NAMALWA (cell line): ENCODE data around the gene GRID1.

ENCODE experiments used
- DNase-seq: peaks from one replicate; pipeline ENCODE4 v3.0.0-alpha.2; 2015; ENCODE audit warnings: low spot score

GRID1 gene

DNA sequence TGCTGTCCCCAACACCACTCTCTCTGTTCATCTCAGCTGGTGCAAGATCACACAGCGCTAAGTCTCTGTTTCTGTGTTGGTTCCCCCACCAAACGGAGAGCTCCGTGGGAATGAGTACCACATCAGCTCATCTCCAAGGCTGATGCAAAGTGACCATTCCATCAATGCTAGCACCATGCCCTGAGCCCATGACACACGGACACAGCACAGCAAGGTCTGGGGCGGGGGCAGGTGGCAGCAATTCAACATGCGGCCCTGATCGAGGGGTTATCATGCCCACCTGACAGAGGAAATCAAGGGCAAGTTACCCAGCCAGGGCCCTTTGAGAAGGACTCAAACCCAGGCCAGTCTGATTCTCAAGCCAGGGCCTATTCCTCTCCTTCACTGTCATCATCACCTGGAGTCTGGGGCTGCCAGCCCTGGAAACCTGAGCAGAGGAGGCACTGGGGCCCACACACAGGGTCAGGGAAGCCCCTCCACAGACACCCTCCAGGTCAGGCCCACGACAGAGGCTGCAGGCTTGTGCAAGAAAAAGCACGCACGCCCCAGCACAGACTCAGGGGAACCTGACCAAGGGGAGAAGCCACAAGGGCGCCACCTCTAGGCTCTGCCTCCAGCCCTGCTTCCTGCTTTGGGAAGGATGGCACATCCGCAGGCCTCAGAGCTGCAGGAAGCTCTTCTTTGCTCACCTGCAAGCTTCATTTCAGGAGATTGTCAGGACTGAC, 74.8 kb downstream of the GRID1 start:
- no peak for DNase-seq

DNA sequence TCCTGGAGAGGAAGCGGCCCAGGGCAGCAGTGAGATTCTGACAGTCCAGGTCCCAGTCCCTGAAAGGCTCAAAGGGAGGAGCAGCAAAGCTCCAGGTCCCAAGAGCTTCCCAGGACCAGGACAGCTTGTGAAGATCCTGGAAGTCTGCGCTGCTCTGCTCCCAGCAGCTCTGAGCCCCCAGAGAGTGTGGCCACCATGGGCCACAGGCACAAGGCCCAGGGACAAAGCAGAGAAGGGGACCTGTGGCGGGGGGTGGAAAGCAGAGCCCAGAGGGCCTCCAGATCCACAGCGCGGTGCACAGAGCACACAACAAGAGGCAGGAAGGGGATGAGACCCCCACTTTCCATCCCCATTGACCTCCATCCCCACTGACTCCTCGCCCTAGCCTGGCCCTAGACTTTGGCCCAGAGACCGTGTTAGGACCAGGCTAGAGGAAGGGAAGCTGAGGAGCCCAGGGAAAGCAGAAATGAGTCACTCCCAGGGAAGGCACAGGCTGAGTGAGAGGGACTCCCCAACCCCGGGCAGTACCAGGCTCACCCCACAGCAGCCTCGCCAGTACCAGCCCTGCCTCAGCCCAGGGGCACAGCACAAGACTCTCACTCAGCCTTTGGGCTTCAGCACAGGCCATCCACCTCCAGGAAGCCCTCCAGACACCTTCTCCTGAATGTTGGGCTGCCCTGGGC, 75.5 kb downstream of the GRID1 start:
- no peak for DNase-seq

DNA sequence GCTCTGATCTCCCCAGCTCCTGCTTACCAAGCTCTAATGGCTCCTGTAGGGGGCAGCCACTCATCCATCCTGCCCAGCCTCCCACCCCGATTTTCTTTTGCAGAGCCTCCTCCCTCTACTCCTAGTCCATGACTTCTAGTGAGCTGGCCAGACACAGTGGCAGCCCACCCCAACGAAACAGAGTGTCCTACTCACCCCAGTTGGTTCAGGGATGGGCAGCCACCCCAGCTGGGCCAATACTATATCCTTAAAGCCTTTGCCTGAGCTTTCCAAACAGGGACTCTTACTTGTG, 77.1 kb downstream of the GRID1 start:
- no peak for DNase-seq

DNA sequence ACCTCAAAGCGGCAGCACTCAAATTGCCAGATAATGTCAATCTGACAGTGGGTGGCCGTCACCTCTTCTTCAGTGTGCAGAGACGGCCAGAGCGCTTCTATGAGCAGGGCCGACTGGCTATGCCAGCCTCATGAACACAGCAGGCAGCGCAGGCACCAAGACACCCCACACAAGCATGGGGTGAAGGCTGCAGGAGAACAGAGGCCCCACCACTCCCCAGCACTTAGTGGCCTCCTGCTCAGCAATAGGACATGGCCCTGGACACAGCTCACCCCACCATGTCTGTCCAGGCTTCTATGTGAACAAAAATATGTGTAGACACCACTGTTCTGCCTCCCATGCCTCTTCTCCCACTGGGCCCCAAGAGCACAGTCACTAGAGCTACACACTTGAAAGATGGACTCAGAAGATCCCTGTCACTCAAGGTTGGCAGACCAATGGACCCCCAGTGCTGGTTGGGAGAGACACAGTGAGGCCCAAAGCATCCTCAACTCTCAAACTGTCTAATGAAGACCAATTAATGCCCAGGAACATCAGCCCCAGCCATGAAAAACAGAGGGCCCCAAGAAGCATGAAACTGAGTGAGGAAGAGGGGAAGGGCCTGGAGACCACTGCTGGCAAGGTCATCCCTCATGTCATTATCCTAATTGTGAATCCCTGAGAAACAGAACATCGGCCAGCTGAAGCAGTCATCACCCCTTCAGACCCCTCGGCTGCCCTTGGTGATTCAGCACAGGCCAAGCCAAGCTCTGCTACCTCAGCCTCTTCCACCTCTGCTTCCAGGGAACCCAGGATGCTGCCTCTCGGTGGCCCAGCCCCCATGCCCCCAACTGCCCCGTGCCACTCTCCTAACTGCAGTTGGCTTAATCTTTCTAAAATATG, 77.7 kb downstream of the GRID1 start:
- DNase-seq: no peak

DNA sequence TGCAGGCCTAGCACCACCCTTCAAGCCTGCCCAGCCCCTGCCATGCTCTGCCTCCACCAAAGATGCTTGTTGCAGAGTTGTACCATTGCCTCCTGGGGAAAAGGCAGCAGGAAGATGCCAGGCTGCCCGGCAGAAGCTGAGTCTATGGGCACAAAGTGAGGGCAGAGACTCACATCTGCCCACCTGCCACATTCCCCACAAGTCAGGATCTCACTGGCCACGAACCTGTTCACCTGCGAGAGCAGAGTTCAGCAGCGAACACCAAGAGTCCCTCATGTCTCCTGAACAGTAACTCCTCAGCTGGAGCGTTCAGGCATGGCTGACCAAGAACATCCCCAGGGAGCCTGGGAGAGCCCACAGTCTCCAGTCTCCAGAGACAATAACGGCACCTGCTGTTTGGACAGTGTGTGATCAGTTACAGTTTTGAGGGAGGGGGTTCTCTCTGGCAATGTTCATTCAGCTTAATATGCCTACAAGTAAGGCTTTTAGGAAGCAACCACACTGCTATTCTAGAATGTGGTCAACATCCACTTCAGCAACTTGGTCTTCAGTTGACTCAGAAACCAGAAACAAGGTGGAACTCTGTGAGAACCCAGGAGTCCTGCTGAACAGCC, 78.5 kb downstream of the GRID1 start:
- peak; percentile 19 for DNase-seq

DNA sequence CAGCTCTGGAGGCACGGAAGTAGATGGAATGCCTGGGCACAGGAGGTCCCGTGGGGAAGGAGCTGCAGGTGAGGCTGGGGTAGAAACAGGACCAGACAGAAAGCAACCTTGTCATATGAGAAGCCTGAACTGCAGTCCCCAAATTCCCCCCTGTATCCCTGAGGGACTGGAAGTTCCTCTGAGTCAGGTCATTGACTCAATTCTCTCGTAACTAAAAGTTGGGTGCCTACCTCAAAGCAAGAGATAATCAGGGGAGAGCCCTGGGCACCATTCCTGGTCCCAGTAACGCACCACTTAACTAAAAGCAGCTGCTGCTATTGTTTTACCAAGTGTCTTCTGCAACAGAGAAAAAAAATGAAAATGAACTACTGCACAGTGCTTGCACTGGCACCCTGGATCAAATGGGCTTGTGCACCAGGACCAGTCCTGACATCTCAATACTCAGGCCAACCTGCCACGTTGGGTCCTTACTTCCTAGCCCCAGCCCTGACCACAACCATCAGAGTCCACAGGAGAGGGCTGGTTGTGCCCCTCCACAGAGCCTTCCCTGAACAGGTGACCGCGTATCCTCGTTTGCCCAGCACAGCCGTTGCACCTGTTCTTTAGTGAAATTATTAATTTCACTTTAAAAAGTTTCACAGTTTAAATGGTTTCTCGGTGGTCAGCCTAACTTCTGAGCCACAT, 79.3 kb downstream of the GRID1 start:
- DNase-seq: no peak

DNA sequence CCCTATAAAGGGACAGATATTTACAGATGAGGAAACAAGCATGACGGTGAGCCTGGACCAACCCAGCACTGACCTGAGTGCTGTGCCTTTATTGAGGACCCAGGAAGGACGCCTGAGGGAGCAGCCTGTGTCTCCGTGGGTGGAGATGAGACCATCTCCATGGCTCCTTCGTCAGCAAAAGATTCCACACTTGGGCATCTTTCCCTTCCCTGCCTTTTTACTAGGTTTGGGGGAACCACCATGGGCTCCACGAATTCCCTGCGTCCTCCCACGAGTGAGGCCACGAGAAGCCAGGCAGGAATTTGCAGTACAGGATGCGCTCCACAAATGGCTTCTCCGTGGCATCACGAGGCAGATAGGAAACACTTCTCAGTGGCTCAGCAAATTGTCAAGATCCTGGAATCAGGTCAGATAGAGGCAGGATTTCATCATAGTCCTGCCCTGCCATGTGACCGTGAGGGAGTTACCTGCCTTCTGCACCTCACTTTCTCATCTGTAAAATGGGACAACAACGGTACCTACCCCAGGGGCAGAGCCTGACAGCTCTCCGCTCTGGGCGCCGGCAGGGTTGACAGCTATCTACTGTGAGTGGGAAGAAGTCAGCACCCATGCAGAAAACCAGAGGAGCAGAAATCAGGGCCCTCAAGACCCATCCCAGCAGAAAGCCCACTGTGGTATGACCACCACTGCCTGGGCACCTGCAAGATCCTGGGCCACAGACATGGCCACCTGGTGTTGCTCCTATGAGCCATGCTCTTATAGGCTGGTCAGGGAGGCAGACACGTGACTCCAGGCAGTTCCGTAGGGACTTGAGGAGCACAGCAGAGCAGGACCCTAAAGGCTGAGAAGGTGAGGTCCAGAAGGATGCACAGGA, 80.1 kb downstream of the GRID1 start:
- no peak for DNase-seq

DNA sequence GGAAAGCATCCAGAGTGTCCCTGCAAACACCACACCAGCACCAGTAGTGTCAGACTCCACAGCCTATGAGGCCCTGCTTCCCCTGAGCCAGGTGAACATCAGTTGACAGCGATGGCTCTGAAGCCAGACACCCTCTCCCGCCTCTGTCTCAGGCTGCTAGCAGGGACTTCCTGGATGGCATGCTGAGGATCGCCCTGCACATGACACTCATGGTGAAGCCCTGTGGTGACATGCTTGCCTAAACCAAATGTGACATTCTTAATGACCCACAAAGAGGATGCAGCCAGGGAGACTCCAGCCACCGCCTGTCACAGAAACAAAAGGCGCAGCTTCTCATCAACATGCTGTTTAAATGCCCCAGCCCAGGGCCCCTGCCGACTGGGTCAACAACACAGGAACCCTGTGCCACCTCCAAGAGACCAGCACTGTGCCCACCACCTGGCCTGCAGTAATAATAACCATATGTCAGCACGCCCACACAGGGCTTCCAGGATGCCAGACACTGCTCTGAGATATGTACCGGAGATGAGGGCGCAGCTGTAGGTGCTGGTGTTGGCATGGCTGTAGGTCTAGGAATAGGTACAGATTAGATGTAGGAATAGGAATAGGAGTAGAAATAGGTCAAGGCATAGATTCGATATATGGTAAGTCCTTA, 81.3 kb downstream of the GRID1 start:
- no peak for DNase-seq

DNA sequence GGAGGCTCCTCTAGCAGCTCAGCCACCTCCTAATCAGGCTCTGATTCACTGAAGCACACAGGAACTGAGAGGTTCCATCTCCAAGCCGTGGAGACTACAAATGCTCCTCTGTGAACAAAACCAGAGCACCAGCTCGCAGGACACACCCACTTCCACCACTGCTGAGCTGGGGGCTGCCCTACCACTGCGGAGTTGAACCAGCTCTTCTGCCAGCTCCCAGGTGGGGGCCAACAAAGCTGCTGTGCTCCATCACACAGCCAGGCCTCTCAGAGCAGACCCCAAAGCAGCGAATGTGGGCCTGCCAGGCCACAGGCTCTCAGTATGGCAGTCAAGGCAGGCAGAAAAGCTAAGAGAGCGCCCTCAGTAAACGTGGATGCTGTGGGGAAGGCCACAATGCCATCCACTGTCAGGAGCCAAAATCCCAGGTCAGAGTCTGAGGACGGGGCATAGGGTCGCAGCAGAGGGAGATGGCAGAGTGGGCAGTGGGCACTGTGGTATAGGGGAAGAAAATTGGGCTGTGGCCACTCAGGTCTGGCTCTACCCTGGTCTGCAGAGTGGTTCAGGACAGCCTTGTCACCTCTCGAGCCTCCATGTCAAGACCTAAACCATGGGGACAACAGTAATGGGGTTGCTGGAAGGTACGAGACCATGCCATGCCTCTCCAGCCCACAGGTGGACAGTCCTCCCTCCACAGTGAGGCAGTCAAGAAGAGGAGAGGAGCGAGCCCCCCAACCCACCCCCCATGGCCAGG, 82.1 kb downstream of the GRID1 start:
- DNase-seq: no peak

DNA sequence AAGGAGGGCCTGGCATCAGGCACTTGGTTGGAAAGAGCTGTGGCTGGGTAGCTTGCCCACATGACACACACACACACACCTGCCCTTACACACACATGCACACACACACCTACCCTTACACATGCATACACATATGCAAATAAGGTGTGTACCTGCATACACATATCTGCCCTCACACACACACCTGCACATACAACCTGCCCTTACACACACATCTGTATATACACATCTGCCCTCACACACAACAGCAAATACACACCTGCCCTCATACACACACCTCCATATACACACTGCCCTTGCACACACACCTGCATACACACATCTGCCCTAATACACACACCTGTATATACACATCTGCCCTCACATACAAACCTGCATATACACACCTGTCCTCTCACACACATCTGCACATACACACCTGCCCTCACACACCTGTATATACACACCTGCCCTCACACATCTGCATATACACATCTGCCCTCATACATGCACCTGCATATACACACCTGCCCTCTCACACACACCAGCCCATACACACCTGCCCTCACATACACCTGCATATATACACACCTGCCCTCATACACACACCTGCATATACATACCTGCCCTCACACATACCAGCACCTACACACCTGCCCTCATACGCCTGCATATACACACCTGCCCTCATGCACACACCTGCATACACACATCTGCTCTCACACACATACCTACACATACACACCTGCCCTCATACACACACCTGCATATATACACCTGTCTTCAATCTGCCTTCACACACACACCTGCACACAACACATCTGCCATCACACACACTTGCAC, 82.9 kb downstream of the GRID1 start:
- no peak for DNase-seq

DNA sequence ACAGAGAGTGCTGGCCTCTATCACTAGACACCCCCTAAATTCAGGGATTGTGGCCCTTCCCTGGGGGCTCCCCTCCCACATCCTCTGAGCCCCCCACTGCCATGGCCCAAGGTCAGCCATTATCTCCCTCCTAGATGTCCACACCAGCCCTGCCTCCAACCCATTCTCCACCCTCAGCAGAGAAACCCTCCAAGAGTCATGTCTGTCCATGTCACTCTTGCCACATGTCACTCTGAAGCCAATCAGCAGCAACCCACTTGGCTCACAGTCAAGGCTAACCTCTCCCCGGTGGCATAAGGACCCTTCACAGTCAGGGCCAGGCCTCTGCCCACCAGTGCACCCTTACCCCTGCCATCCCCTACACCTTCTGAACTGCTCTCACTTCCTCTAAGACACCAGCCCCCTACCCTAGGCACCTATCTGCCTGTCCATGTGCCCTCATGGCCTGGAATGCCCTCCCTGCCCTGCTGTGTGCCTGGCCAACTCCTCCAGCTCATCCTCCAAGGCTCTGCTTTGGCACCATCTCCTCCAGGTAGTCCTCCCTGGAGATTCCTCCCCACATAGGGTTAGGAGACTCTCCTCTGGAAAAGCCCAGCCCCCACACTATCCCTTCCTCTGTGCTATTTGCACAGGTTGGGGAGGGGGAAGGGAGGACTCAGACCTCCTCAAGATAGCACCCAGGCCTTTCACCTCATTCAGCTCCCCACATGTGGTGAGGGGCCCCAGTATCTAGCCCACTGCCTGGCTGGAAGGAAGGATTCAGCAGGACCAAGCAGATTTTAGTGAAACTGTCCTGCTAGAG, 83.7 kb downstream of the GRID1 start:
- DNase-seq: no peak

DNA sequence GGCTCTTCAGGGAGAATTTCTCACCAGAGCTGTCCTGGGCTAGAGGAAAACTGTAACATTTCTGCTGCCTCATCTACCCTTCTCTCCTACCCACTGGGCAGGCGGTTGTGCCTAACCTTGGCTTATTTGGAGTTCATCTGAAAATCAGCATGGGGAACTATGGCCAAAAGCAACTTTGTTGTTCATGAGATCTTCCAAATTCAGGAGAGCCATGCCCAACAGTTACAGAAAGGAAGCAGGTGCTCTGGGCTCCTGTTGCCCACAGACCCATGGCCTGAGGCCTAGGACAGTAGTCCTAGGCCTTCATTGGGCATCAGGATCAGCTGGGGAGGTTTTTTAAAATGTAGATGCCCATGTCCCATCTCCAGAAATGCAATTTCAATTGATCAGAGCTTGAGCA, 85.2 kb downstream of the GRID1 start:
- DNase-seq: no peak

DNA sequence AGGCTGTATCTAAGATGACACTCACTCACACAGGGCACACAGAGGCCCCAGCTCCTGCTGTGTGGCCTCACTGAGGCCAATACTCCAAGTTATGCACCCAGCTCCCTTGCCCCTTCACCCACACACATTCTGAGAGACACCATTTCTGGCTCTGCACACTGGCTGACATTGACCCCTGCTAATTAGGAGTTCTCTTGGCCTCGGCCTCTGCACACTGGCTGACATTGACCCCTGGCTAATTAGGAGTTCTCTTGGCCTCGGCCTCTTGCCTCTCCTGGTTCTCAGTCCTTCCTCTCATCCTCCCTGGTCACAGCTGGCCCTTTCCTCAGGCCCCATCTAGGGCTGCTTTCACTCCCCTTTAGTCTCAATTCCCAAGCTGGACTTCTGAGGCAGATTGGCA, 97.3 kb downstream of the GRID1 start:
- no peak for DNase-seq

DNA sequence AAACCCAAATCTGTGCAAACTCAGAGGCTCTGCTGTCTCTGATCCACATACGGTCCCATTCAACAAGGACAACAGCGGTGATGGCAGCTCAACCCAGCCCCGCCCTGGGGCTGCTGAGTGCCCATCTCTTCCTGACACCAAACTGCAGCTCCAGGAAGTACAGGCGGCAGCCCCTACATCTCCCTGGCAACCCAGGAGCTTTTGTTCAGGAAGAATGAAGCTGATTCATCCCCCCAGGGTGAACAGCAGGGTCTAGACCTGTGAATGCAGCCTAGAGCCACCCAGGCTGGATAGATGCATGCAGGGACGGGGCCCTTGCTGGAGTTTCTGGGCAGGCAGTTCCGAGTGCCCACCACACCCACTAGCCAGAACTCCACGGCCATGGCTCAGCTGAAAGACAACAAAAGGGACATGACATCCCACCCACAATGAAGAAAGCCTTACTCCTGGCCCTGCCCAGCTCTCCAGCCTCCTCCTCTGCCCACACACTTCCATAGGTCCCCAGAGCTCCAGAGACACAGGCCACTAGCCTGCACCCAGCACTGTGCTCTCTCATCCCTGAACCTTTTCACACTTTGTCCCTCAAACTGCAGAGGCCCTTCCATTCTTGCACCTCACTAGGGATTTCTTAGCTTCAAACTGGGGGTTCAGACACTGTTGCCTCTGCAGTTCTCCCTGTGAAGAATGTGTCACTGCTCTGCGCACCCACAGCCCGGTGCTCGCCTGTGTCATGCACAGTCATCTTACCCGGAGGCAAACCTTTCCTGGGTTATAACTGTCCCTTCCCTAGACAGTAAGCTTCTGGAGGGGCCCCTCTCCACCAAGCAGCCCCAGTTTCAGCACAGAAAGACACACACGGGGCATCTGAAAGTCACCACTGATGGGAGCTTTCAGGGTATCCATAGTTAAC, 99.1 kb downstream of the GRID1 start:
- DNase-seq: no peak

DNA sequence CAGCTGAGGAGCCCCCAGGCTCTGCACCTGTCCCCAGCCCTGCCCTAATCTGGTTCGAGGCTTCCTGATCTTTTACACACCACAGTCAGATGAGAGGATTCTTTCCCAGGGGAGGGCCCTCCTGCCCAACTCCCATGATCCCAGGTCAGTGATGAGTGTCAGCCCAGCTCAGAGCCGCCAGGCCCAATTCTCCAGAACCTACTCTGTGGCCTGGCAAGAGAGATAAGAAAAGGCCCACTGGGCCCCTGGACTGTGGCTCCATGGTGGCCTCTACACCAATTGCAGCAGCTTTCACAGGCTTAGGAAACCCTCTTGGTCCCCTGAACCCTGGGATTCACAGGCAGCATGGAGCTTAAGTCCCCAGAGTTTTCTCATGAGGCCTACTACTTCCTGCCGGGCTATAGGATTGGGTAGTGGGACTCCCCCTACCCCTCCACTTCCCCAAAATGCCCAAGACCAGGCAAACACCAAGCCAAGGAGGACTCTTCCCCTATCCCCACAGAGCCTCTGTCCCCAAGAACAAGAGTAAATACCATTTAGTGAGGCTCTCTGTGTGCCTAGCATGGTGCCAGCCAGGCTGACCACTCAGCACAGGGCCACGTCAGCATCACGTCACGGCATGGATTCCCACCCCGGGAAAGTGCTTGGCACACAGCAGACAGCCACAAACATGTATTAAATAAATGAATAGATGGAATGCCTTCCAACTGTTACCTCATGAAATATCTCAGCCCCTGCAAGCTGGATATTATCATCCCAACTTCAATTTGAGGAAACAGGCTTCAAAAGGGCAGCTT, 100.0 kb downstream of the GRID1 start:
- DNase-seq: no peak

DNA sequence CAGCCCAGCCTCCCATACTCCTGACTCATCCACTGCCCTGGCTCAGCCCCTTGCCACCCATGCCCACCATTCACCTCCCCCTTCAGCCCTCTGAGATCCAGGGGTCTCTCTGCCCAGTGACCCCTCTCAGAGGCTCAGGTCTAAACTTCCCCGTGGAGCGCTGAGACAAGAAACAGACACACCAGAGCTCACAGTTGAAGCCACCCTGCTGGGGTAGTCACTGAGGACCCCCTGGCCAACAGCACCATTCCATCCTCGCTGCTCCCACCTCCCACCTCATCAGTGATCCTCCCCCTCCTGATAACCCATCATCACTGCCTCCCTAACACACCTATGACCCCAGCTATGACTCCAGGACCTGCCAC, 100.7 kb downstream of the GRID1 start:
- DNase-seq: no peak
